HG02571 (cell line): Measurements from ENCODE around the gene FIP1L1.

Experiments
- ATAC-seq: cut with Tn5 transposase; IDR thresholded peaks from one replicate; pipeline ENCODE4 v1.9.1; 2021; ENCODE audit warnings: mild to moderate bottlenecking, moderate library complexity; ENCODE audit not compliant: unreplicated experiment

The FIP1L1 gene

DNA sequence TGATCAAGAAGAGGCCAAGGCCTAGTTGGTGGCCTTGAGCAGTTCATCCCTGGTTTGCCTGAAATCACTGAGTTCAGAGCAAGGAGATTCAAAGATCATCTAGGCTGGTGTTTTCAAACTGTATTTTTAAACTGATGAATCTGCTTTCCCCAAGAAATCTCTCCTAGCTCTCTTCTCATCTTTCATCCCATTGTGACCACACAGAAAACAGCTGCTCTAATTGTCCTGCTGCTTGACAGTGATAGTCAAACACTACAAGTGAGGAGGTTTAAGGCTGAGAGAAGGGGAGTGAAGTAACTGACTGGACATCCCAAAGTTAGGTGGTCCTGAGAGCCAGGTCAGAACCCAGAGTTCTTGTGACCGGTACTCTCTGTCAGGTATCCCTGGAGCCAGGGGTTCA is 122.3 kb downstream of the FIP1L1 start:
- no peak for ATAC-seq

GRCh38 chr4:53500546-53500945 is 123.1 kb downstream of the FIP1L1 start:
- no peak for ATAC-seq

DNA sequence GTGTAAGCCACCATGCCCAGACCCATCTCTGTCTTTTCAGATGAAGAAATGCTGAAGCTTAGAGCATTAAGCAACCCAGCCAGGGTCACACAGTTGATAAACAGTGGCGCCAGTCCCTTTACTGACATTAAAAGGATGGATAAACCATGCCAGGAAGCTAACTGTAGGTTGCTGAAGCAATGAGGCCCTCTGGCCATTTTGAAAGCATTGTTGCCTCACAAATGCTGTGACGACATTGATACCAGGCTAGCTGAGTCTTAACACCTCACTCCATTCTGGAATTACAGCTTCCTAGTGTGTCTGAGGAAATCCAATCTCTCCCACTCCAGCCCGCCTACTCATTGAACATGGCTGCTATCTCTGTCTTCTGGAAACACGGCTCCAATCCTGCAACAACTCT is 124.1 kb downstream of the FIP1L1 start:
- no peak for ATAC-seq

GRCh38 chr4:53502094-53502493 is 124.7 kb downstream of the FIP1L1 start:
- ATAC-seq, result no peak

- no peak for ATAC-seq
Observed at GRCh38 chr4:53505947-53506346, 128.5 kb downstream of the FIP1L1 start.

GRCh38 chr4:53507058-53507457 is 129.6 kb downstream of the FIP1L1 start:
- ATAC-seq, result no peak

DNA sequence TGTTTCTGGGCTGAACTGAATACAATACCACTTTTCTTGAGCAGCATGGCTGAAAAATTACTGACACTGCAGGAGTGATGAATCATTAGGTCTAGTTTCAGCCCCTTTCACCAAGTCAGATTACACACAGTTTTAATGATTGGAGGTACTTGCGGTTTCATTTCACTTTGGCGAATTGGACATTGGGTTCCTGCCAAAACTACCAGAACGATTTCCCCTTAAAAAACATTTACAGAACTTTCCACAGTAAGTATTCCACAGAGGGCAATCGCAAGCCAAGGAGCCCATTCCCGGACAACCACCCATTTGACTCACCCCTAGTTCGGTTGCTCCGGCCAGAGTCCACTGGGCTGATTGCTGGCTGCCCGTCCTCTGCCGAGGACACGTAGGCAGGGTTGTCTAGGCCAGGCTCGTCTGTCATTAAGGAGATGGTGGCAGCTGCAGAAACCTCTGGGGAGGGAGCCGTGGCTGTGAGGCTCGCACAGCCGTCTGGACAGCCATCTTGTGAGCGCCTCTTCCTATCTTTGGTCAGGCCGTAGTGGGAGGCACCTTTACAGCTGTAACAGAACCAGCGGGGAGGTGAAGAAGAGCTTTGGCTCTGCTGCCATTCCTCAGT is 130.3 kb downstream of the FIP1L1 start:
- ATAC-seq, result no peak

DNA sequence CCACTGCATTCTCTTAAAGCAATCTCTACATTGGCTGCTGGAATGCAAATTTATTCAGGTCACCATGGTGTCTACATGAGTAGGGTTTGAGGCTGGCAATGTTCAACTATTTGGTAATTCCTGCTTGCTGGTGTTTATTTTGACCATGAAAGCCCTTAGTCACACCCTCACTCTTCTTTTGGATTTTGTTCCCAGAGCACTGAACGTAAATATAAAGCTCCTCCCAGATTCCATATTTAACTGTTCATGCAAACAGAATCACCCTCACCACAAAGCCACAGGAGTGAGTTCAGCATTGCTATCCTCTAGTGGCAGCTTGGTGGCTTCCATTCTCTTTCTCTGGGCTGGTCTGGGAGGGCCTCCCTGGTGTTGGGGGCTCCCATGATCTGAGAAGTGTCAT is 131.0 kb downstream of the FIP1L1 start:
- no peak for ATAC-seq

DNA sequence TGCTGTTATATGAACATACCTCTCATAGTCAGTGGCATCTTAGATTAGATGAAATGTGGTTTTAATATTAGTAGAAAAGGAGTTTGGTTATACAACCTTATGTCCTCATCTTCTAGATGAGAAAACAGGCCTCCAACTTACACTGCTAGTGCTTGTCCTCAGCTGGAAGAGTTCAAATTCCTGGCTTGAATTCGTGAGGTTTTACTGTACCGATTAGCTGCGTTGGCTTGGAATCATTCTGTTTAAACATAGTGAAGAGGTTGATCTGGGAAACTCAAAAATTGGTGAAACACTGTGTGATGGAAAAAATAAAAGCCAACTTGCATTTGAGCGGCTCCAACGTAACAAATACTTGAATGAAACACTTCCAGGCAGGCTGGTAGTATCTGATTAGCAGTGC is 132.9 kb downstream of the FIP1L1 start:
- ATAC-seq, result no peak
